RWPE2 (cell line): ENCODE results near the gene PANK3.

Experiments used
- ATAC-seq: fragments of 200-7000 bp; cut with Tn5 transposase; 3 replicates; pipeline ENCODE4 v1.9.1; 2021; ENCODE audit warnings: low read depth
- DNase-seq: peaks from one replicate; pipeline ENCODE4 v3.0.0-alpha.2; 2020; ENCODE audit warnings: low spot score
- H3K27ac ChIP-seq: fragments of 450-650 bp; 2 replicates; pipeline ENCODE4 v1.5.1; 2017; ENCODE audit warnings: mild to moderate bottlenecking; ENCODE audit not compliant: poor library complexity, severe bottlenecking
- H3K27me3 ChIP-seq: fragments of 250-450 bp; sonication (Bioruptor Pico); 2 replicates; pipeline ENCODE4 v1.5.1; 2021; ENCODE audit warnings: mild to moderate bottlenecking, moderate library complexity; ENCODE audit not compliant: insufficient read depth, poor library complexity, severe bottlenecking
- H3K36me3 ChIP-seq: fragments of 250-450 bp; sonication (Bioruptor Pico); 2 replicates; pipeline ENCODE4 v1.5.1; 2020; ENCODE audit warnings: low read depth, mild to moderate bottlenecking, moderate library complexity
- H3K4me1 ChIP-seq: fragments of 250-450 bp; sonication (Bioruptor Pico); 2 replicates; pipeline ENCODE4 v1.5.1; 2021; ENCODE audit warnings: mild to moderate bottlenecking, moderate library complexity; ENCODE audit not compliant: insufficient read depth, poor library complexity, severe bottlenecking
- H3K4me3 ChIP-seq: fragments of 250-450 bp; sonication (Bioruptor Pico); 2 replicates; pipeline ENCODE4 v1.5.1; 2021; ENCODE audit warnings: mild to moderate bottlenecking, moderate library complexity; ENCODE audit not compliant: severe bottlenecking
- H3K9me3 ChIP-seq: fragments of 250-450 bp; sonication (Bioruptor Pico); 2 replicates; pipeline ENCODE4 v1.5.1; 2021; ENCODE audit warnings: mild to moderate bottlenecking, moderate library complexity; ENCODE audit not compliant: severe bottlenecking
- CTCF ChIP-seq: fragments of 450-650 bp; IDR thresholded peaks from one replicate; pipeline ENCODE4 v1.5.1; 2017; ENCODE audit warnings: mild to moderate bottlenecking, moderate library complexity; ENCODE audit not compliant: poor library complexity, severe bottlenecking

Gene PANK3

DNA sequence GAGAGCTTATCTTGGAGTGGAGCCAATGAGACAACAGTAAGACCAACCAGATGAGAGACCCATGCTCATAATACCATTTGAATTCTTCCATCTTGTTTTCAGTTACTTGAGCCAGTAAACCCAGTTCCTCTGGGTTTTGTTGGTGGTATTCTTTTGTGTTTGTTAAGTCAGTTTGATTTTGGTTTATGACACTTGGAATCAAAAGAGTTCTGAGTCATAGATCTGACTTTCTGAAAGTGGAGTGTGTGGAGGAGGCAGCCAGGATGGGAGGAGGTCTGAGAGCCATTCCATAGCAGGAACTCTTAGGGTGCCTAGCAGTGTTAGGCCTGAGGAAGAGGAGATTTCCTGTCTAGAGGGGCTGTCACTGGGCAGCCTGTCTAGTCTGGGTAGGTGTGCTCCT is 24.6 kb upstream of the PANK3 start:
- DNase-seq (no peak), ATAC-seq (no peak)
- TF ChIP-seq CTCF: no peak
- Histone ChIP-seq H3K4me1 (no peaks in the 10 kb centered on the region), H3K27me3 (no peaks in the 10 kb centered on the region), H3K4me3 (no peak overlapping the region), H3K36me3 (no peaks in the 10 kb centered on the region), H3K27ac (no peak overlapping the region), H3K9me3 (no peaks in the 10 kb centered on the region)

DNA sequence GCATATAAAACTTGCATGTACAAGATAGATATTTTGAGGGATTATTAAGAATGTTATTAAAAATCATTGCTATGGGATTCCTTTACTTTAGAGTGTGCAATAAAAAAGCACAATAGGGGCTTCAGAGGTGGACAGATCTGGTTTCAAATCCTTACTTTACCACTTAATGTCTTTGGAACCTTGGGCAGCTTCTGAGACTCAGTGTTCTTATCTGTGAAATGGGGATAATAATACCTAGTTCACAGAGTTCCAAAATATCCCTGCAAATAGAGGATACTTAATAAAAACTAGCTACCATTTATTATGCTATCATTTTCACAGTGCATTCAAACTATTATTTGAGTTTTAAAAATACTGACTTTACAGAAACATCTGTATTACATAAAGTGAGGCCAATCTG is 23.3 kb upstream of the PANK3 start:
- Histone ChIP-seq H3K4me3 (no peak overlapping the region), H3K27me3 (no peaks in the 10 kb centered on the region), H3K4me1 (no peaks in the 10 kb centered on the region), H3K36me3 (no peaks in the 10 kb centered on the region), H3K9me3 (no peaks in the 10 kb centered on the region), H3K27ac (no peak overlapping the region)
- no peak for ATAC-seq
- DNase-seq: no peak
- TF ChIP-seq CTCF: no peak

GRCh38 chr5:168601972-168602371 is 22.8 kb upstream of the PANK3 start:
- DNase-seq: no peak
- no peak for TF ChIP-seq CTCF
- no peaks in the 10 kb centered on the region for H3K27me3 ChIP-seq
- no peak overlapping the region for H3K27ac ChIP-seq
- no peaks in the 10 kb centered on the region for H3K4me1 ChIP-seq
- no peaks in the 10 kb centered on the region for H3K9me3 ChIP-seq
- no peak overlapping the region for H3K4me3 ChIP-seq
- no peaks in the 10 kb centered on the region for H3K36me3 ChIP-seq
- no peak for ATAC-seq

DNA sequence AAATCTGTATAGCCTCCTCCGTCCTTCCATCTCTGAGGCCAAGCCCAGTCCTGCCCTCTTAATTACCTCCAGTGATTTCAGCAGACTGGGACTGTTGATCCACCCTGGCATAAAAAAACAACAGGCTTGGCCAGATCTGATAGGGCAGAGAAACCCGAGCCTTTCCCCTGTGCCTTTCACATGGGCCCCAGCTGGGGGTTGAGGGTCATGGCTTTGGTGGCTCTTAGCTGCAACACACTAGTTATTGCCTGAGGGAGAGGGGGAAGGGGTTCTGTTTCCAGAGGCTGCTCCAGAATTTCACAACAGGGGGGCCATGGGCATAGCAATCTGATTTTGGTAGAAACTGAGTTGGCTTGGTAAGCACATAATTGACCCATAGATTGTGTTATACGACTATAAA is 21.2 kb upstream of the PANK3 start:
- DNase-seq: no peak
- H3K36me3 ChIP-seq: no peaks in the 10 kb centered on the region
- no peaks in the 10 kb centered on the region for H3K27me3 ChIP-seq
- TF ChIP-seq CTCF: no peak
- H3K4me1 ChIP-seq: no peaks in the 10 kb centered on the region
- no peaks in the 10 kb centered on the region for H3K9me3 ChIP-seq
- peak; percentile 36; the same call in 1 of the 3 replicates for ATAC-seq
- H3K4me3 ChIP-seq: no peak overlapping the region
- H3K27ac ChIP-seq: no peak overlapping the region

GRCh38 chr5:168599826-168600225 is 20.7 kb upstream of the PANK3 start:
- Histone ChIP-seq H3K4me1 (no peaks in the 10 kb centered on the region), H3K4me3 (no peak overlapping the region), H3K27me3 (no peaks in the 10 kb centered on the region), H3K9me3 (no peaks in the 10 kb centered on the region), H3K27ac (no peak overlapping the region), H3K36me3 (no peaks in the 10 kb centered on the region)
- no peak for TF ChIP-seq CTCF
- ATAC-seq: no peak
- DNase-seq: no peak
